Gastrocnemius medialis (tissue), 4 donors: ENCODE results near the gene ILK. TPM values are rescaled to one million over a fixed set of nuclear protein-coding genes. Genes with fewer than 3 reads are reported as not detected.

Experiments
- ATAC-seq, 2 donors: fragments of 150-250 bp; one replicate each; pipeline ENCODE4 v1.9.1; 2016
- DNase-seq, 2 donors: peaks; one replicate each; pipeline ENCODE4 v3.0.0-alpha.2; 2019
- H3K27ac ChIP-seq, 4 donors: fragments of 200-600 bp; sonication (generic); 1 replicate in 1 of 4; 2 replicates in 3 of 4; pipeline ENCODE4 v1.5.1; 2016 to 2018; ENCODE audit warnings: mild to moderate bottlenecking in 2 of 4, moderate library complexity in 1 of 4
- H3K27me3 ChIP-seq, 3 donors: fragments of 200-600 bp; sonication (generic) in 2 of 3; 1 replicate in 1 of 3; 2 replicates in 2 of 3; pipeline versions ENCODE4 v1.5.1 to v1.6.0; 2016 to 2019; ENCODE audit warnings: mild to moderate bottlenecking in 1 of 3, moderate library complexity in 1 of 3
- H3K36me3 ChIP-seq, 2 donors: fragments of 200-600 bp; sonication (generic) in 1 of 2; one replicate each; pipeline ENCODE4 v1.5.1; 2017 to 2018
- H3K4me1 ChIP-seq, 2 donors: fragments of 200-600 bp; sonication (generic) in 1 of 2; one replicate each; pipeline ENCODE4 v1.5.1; 2016 to 2017; ENCODE audit warnings: mild to moderate bottlenecking in 2 of 2
- H3K4me3 ChIP-seq, 4 donors: fragments of 200-600 bp; sonication (generic) in 3 of 4; 1 replicate in 1 of 4; 2 replicates in 3 of 4; pipeline ENCODE4 v1.5.1; 2016 to 2019; ENCODE audit warnings: mild to moderate bottlenecking in 2 of 4
- H3K9me3 ChIP-seq, 3 donors: fragments of 200-600 bp; sonication (generic) in 2 of 3; 1 replicate in 1 of 3; 2 replicates in 2 of 3; pipeline ENCODE4 v1.5.1; 2016 to 2019
- CTCF ChIP-seq, 5 experiments: fragments of 450-650 bp in 3 of 5; fragments of 200-600 bp in 2 of 5; sonication (generic) in 2 of 5; IDR thresholded peaks in 4 of 5; conservative IDR thresholded peaks in 1 of 5; 1 replicate in 4 of 5; 2 replicates in 1 of 5; pipeline ENCODE4 v1.5.1; 2016 to 2019; ENCODE audit warnings: antibody characterized with exemption in 5 of 5, mild to moderate bottlenecking in 3 of 5, moderate library complexity in 3 of 5
- POLR2A ChIP-seq, 2 donors: fragments of 450-650 bp; IDR thresholded peaks; one replicate each; pipeline ENCODE4 v1.6.1; 2017; ENCODE audit warnings: antibody characterized with exemption in 2 of 2, mild to moderate bottlenecking in 2 of 2, moderate library complexity in 2 of 2
- in situ Hi-C, 4 donors: fragments of 200-750 bp; cut with MboI; loops; one replicate each; pipeline versions ENCODE4 v1.15.0 to v1.8.0; 2017; ENCODE audit warnings: low sequenced_read_pairs in 4 of 4
- intact Hi-C: fragments of 100-400 bp; cut with DNase I; formaldehyde crosslinking; loops from one replicate; pipeline ENCODE4 v1.15.1; 2023; ENCODE audit warnings: low total_unique reads
- total RNA-seq, 4 donors: library from RNA; depleted of rRNA; stranded (reverse); fragments of >200 nt; gene quantifications; one replicate each; pipeline versions ENCODE4 v1.1.0 to v1.2.3, GENCODE V29; 2016

ILK gene
- total RNA-seq, 4 donors from 2014 or later: 48.3 to 113 (median 70.5) TPM

GRCh38 chr11:6627762-6628241 is 24.2 kb downstream of the ILK start:
- Histone ChIP-seq H3K27me3 (no peaks in the 10 kb centered on the region), H3K4me3 (no peak overlapping the region), H3K27ac (no peak overlapping the region), H3K9me3 (no peaks in the 10 kb centered on the region), H3K36me3 (no peaks in the 10 kb centered on the region), H3K4me1 (no peaks in the 10 kb centered on the region)
- intact Hi-C loops: no loop called here
- ATAC-seq (no peak), DNase-seq (no peak)
- in situ Hi-C loops: no loop called here
- TF ChIP-seq CTCF (IDR thresholded peaks at IDR 0.05 in 4 of 5, conservative IDR thresholded peaks at IDR 0.05 in 1 of 5) (no peak), POLR2A (IDR thresholded peaks at IDR 0.05) (no peak)

GRCh38 chr11:6628526-6628925 is 25.0 kb downstream of the ILK start:
- TF ChIP-seq CTCF (IDR thresholded peaks at IDR 0.05 in 4 of 5, conservative IDR thresholded peaks at IDR 0.05 in 1 of 5) (no peak), POLR2A (IDR thresholded peaks at IDR 0.05) (no peak)
- intact Hi-C loops (no loop called here), in situ Hi-C loops (no loop called here)
- H3K36me3 ChIP-seq: no peaks in the 10 kb centered on the region
- no peak overlapping the region for H3K27ac ChIP-seq
- H3K27me3 ChIP-seq: no peaks in the 10 kb centered on the region
- H3K4me1 ChIP-seq: no peaks in the 10 kb centered on the region
- H3K9me3 ChIP-seq: no peaks in the 10 kb centered on the region
- ATAC-seq (no peak), DNase-seq (no peak)
- no peak overlapping the region for H3K4me3 ChIP-seq

GRCh38 chr11:6629573-6629891 is 26.0 kb downstream of the ILK start:
- DNase-seq (no peak), ATAC-seq (no peak)
- TF ChIP-seq CTCF (IDR thresholded peaks at IDR 0.05 in 4 of 5, conservative IDR thresholded peaks at IDR 0.05 in 1 of 5): no peak
- TF ChIP-seq POLR2A (IDR thresholded peaks at IDR 0.05): no peak
- H3K27me3 ChIP-seq: no peaks in the 10 kb centered on the region
- H3K27ac ChIP-seq: no peak overlapping the region
- no peaks in the 10 kb centered on the region for H3K36me3 ChIP-seq
- intact Hi-C loops: no loop called here
- H3K9me3 ChIP-seq: no peaks in the 10 kb centered on the region
- in situ Hi-C loops: no loop called here
- no peak overlapping the region for H3K4me3 ChIP-seq
- H3K4me1 ChIP-seq: no peaks in the 10 kb centered on the region

GRCh38 chr11:6629892-6630631 is 26.5 kb downstream of the ILK start:
- peaks cover 0 to 1% of the 10 kb centered on the region in 2 donors for H3K4me1 ChIP-seq
- H3K4me3 ChIP-seq: no peak overlapping the region
- in situ Hi-C loops: no loop called here
- TF ChIP-seq POLR2A (IDR thresholded peaks at IDR 0.05) (no peak), CTCF (IDR thresholded peaks at IDR 0.05 in 4 of 5, conservative IDR thresholded peaks at IDR 0.05 in 1 of 5) (no peak)
- intact Hi-C loops: no loop called here
- no peaks in the 10 kb centered on the region for H3K27me3 ChIP-seq
- ATAC-seq (no peak), DNase-seq (no peak)
- no peaks in the 10 kb centered on the region for H3K36me3 ChIP-seq
- H3K9me3 ChIP-seq: no peaks in the 10 kb centered on the region
- H3K27ac ChIP-seq: no peak overlapping the region
